Pulmonary artery endothelial cell (primary cell): Measurements from ENCODE around the gene GGCT. TPM values are rescaled to one million over a fixed set of nuclear protein-coding genes. Genes with fewer than 3 reads are reported as not detected.

ENCODE experiments used
- DNase-seq: peaks from one replicate; pipeline ENCODE4 v3.0.0-alpha.2; 2011; ENCODE audit warnings: low read depth, low spot score
- total RNA-seq: library from RNA; depleted of rRNA; stranded (reverse); fragments of >200 nt; gene quantifications from 2 replicates; pipeline ENCODE4 v1.2.3, GENCODE V29; 2014

GGCT gene
- total RNA-seq, 1 donor from 2014 or later, result 37.2 TPM

- DNase-seq, result no peak
These were observed 40.4 kb downstream of the GGCT start for GRCh38 chr7:30464231-30464671.

DNA sequence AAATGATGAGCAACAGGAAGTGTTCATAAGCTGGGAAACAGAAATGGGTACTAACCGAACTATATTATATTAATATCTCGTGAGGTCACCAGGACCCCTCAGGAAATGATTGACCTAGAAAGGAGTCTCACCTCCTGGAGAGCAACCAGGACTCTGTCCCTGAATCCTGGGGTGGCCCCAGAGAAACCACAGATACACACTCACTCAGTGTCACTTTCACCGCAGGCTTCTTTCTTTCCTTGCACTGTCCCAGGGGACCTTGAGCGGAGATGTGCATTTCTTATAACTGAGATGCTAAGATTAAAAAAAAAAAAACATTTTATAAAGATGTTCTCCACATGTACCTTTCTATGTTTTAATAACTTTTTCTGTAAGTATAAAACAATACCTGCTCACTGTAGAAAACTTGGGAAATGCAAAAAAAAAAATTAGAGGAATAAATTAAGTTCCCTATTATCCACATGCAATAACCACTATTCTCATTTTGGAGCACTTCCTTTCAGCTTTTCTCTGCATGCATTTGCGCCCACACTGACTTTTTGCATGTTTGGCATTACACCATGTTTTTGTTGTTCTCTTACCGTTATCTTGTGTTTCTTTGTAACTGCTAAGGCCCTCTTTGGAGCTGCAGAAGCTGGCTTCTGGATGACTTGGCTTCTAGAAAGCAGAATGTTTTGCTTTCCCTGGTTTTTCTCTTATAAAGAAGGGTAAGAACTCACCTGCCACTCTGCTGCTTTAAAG is 41.1 kb downstream of the GGCT start:
- no peak for DNase-seq

DNA sequence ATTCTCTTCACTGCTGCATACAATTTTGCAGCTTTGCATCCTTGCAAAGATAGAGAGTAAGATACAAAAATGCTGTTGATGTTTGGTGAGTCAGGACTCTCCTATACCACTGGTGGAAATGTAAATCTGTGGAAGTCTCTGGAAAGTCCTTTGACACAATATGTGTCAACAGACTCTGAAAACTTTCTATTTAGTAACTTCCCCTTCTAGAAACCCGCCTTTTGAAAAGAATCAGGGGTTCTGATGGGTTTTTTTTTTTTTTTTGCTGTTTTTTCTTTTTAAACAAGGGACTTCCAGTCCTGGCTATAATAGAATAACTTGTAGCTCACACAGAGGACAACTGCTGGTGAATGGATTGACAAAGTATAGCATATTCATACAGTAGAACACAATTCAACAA is 42.5 kb downstream of the GGCT start:
- DNase-seq, result no peak

- DNase-seq, result no peak
These were observed 44.4 kb downstream of the GGCT start for GRCh38 chr7:30460246-30460633.

GRCh38 chr7:30459591-30460245 is 44.9 kb downstream of the GGCT start:
- peak; percentile 50 for DNase-seq

- DNase-seq, result no peak
These were observed 46.3 kb downstream of the GGCT start for GRCh38 chr7:30458311-30458710.

- DNase-seq, result no peak
These were observed 50.7 kb downstream of the GGCT start for GRCh38 chr7:30453921-30454320.

DNA sequence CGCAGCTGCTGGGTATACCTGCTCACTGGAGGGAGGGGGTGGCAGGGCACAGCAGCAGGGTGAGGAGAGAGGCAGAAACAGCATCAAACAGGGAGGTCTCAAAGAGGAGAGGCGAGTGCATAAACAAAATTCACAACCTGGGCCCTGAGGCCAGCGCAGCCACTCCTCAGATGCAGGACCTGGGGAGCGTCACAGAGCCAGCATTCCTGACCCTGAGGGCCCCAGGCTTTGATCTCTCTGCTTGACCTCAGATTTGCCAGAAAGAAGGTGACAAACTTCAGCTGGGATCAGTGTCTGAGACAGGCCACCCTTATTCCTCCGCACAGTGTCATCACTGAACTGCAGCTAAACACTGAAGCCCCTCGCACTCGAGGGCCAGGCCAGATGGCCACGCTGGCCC is 51.6 kb downstream of the GGCT start:
- DNase-seq, result no peak

- no peak for DNase-seq
These were observed 52.2 kb downstream of the GGCT start for GRCh38 chr7:30452280-30452930.

DNA sequence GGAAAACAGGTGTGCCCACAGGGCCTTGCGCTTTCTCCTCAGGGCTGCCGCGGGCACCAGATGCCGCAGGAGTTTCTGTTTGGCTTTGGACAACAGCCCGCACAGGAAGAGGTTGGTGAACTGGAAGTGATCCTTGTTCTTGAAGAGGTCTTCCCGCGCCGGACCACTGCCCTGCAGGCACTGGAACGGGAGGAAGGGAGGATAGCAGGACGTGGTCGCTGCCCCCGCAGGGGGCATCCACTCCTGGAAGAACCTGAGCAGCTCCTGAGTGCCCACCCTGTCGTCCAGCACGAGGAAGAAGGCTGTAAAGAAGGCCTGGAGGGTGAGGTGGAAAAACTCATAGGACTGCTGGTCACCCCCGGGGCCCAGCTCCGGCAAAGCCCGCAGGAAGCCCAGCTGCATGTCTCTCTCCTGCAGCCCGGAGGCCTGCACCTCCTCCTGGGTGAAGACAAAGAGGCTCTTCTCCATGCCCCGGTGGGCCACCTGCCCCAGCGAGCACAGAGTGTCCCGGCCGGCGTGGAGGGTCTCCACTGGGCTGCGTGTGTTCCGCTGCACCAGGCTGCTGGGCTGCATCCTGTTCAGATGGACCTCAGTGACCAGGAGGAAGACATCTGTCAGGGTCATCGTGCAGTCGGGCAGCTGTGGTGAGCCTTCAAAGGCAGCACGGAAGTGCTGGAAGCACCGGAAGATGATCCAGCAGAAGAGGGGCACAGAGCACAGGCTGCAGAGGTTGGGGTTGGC is 52.9 kb downstream of the GGCT start:
- no peak for DNase-seq

DNA sequence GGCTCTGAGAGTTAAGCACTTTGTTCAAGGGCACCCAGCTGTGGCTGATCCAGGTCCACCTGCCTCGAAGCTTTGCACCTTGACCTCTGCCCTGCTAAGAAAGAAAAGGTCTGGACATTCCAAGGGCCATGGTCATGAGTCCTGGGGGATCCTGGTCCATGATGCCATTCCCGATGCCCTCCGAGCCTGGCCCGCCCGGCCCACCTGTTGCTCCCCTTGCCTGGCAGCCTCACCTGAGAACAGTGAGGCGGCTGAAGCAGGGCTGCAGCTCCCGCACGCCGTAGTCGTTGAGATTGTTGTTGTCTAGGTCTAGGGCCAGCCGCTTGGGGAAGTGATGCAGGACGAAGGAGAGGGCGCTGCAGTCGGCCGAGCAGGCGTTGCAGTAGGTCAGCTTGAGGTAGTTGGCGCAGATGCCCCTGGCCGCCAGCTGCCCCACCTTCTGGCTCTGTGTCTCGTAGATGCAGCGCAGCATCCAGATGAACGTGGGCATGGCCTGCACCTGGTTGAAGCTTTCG is 53.6 kb downstream of the GGCT start:
- DNase-seq, result no peak

DNA sequence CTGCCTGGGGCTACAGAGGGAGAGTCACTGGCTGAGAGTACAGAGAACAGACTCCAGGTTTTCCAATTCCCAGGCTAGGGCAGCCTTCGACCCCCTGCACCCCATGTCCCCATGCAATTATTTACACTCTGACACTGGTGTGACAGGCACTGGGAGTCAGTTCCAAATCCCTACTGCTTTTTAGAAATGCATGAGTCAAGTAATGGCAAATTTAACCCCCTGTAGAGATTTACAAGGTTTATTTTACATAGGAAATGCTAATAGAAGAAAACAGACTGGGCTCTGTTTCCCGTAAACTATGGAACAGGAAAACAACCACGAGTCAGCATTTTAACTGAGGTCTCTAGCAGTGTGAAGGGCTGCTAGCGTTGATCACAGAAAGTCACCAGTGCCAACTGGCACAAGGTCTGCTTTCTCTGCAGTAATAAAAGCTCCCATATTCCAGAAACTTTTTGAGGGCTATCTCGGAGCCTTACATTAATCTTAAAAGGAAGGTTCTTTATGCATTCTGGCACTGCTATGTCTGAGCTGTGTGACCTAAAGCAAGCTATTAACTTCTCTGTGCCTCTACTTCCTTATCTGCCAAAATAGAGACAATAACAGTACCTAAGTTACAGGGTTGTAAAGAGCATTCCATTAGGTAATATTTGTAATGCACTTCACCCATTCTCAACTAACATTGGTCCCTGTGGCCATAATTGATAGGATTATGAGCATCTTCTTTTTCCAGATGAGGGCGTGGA is 54.2 kb downstream of the GGCT start:
- no peak for DNase-seq

- DNase-seq, result no peak
These were observed 56.0 kb downstream of the GGCT start for GRCh38 chr7:30448461-30449189.

- DNase-seq, result no peak
These were observed 57.2 kb downstream of the GGCT start for GRCh38 chr7:30447466-30447865.

Other genes with a start within 250 kb of the GGCT start
- gene ZNRF2, start 220.2 kb downstream of the GGCT start, total RNA-seq, result 4.9 and 8.9 TPM in 2 replicates
- gene NOD1, start 26.0 kb downstream of the GGCT start, total RNA-seq, result 14.6 and 16.6 TPM in 2 replicates
- 120 and 159 TPM in 2 replicates for gene GARS1, start 90.0 kb upstream of the GGCT start, total RNA-seq
- gene CRHR2, start 177.6 kb upstream of the GGCT start, total RNA-seq, result not detected in 2 replicates
- gene INMT, start 247.3 kb upstream of the GGCT start, total RNA-seq, result not detected in 2 replicates